ENCODE measurements around the gene BCL6B.

DNA sequence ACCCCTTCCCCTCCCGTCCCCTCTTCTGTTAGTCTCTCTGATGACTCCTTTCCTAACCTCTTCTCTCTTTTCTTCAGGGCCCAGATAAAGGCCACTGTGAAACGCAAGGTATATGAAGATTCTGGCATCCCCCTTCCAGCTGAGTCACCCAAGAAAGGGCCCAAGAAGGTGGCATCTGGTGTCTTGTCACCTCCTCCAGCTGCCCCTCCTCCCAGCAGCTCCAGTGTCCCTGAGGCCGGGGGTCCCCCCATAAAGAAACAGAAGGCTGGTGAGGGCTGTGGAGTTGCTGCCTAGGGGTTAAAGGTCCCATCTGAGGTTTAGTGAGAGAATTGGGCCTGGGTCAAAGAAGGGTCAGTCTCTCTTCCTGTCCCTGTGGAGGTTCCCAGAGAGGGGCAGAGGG is 6.4 kb upstream of the BCL6B start:
- TF ChIP-seq, protein P1, sequence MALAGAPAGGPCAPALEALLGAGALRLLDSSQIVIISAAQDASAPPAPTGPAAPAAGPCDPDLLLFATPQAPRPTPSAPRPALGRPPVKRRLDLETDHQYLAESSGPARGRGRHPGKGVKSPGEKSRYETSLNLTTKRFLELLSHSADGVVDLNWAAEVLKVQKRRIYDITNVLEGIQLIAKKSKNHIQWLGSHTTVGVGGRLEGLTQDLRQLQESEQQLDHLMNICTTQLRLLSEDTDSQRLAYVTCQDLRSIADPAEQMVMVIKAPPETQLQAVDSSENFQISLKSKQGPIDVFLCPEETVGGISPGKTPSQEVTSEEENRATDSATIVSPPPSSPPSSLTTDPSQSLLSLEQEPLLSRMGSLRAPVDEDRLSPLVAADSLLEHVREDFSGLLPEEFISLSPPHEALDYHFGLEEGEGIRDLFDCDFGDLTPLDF (CRISPR knock-in tag; IDR thresholded peaks at IDR 0.05): no peak
- no peak for TF ChIP-seq CTCF (IDR thresholded peaks at IDR 0.05)
- TF ChIP-seq ESRRA (CRISPR knock-in tag; IDR thresholded peaks at IDR 0.05; ENCODE audit: borderline replicate concordance): no peak
- TF ChIP-seq, protein P2, sequence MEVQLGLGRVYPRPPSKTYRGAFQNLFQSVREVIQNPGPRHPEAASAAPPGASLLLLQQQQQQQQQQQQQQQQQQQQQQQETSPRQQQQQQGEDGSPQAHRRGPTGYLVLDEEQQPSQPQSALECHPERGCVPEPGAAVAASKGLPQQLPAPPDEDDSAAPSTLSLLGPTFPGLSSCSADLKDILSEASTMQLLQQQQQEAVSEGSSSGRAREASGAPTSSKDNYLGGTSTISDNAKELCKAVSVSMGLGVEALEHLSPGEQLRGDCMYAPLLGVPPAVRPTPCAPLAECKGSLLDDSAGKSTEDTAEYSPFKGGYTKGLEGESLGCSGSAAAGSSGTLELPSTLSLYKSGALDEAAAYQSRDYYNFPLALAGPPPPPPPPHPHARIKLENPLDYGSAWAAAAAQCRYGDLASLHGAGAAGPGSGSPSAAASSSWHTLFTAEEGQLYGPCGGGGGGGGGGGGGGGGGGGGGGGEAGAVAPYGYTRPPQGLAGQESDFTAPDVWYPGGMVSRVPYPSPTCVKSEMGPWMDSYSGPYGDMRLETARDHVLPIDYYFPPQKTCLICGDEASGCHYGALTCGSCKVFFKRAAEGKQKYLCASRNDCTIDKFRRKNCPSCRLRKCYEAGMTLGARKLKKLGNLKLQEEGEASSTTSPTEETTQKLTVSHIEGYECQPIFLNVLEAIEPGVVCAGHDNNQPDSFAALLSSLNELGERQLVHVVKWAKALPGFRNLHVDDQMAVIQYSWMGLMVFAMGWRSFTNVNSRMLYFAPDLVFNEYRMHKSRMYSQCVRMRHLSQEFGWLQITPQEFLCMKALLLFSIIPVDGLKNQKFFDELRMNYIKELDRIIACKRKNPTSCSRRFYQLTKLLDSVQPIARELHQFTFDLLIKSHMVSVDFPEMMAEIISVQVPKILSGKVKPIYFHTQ (CRISPR knock-in tag; IDR thresholded peaks at IDR 0.05): no peak
- TF ChIP-seq NR2C2 (CRISPR knock-in tag; IDR thresholded peaks at IDR 0.05): no peak
- no peak for TF ChIP-seq NFYB (CRISPR knock-in tag; conservative IDR thresholded peaks at IDR 0.05; ENCODE audit: low read depth)
- TF ChIP-seq SMAD4 (CRISPR knock-in tag; IDR thresholded peaks at IDR 0.05): no peak

All from WTC11 (cell line).